Measurements from ENCODE around the gene GSTO2.

Gene GSTO2

DNA sequence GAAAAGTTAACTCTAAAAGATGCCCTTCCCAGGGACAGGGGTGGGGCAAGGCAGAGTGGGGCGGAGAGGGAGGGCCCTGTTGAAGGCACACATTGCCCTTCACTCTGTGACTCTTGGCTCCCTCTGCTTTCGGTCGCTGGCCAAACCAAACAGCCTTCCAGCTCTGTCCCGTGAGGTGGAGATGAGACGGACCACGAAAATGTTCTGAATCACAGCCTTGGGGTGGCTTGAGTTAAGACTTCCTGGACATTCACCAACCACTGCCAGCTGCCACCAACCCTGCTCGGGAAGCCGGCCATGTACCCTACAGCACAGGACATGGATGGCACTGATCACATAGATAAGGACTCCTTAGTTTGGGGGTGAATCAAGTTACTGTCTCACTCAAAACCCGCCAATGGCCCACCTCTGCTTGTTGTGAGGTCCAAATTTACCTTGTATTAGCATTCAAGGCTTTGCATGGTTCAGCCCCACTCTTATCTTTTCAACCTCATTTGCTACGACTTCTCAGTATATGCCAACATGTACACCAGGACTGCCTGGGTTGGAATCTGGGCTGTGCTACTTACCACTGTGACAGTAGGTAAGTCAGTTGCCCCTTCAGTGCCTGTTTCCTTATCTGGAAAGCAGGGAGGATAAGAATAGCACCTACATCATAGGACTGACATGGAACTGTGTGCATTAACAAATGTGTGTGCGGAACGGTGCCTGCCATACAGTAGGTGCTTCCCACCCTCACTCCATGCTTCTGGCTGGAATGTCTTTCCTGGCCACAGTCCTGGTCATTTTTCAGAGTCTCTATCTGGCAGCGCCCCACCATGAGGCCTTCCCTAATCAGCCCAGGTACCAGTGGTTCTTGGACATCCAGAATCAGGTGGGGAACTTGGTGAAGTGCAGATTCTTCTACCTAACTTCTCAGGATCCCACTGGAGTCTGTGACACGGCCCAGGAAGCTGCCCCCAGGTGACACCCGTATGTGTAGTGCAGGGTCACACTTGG is 41.3 kb downstream of the GSTO2 start:
- H3K4me1 ChIP-seq (ENCODE audit: insufficient read depth, low read length), result no peaks in the 10 kb centered on the region; the same call in 1 of the 2 replicates
- H3K36me3 ChIP-seq (ENCODE audit: insufficient read depth, low read length), result peaks cover 45% of the 10 kb centered on the region
- no peak overlapping the region for H3K4me3 ChIP-seq (ENCODE audit: low read length)
- WGBS, result 95% methylated on average over 15 of the region's 15 CpGs
- H3K27ac ChIP-seq (ENCODE audit: low read depth, low read length), result no peak overlapping the region
- H3K9me3 ChIP-seq (ENCODE audit: insufficient read depth, low read depth, low read length), result no peaks in the 10 kb centered on the region
- no peaks in the 10 kb centered on the region for H3K27me3 ChIP-seq (ENCODE audit: insufficient read depth, low read length)
- no peak overlapping the region for H3K9ac ChIP-seq (ENCODE audit: low read depth, low read length)

DNA sequence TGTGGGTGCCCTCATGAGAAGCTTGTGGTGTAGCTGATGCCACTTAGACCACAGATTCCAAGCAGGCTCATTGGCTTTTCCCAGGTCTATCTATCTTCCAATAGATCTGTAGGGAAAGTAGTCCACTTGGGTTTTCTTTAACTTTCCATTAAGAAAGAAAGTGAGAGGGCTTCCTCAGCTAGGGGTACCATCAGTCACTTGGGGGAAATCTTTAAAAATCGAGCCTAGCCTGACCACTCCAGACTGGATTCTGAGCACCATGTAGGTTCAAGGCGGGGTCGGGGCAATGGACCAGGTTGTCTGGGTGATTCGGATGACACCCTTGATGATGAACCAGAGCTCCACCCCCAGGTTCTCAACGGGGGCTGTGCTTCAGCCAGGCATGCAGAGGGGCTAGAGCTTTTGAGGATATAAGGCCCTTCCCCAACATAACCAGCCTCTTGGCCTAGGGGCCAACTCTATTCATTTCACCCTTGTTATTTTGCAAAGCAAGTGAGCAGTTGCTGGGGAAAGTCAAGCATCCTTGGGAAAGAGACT is 42.3 kb downstream of the GSTO2 start:
- Histone ChIP-seq H3K9me3 (ENCODE audit: insufficient read depth, low read depth, low read length) (no peaks in the 10 kb centered on the region), H3K4me1 (ENCODE audit: insufficient read depth, low read length) (no peaks in the 10 kb centered on the region), H3K27me3 (ENCODE audit: insufficient read depth, low read length) (no peaks in the 10 kb centered on the region), H3K36me3 (ENCODE audit: insufficient read depth, low read length) (peaks cover 53% of the 10 kb centered on the region), H3K27ac (ENCODE audit: low read depth, low read length) (no peak overlapping the region), H3K9ac (ENCODE audit: low read depth, low read length) (no peak overlapping the region), H3K4me3 (ENCODE audit: low read length) (no peak overlapping the region)
- WGBS, result 88% methylated on average over 5 of the region's 5 CpGs

DNA sequence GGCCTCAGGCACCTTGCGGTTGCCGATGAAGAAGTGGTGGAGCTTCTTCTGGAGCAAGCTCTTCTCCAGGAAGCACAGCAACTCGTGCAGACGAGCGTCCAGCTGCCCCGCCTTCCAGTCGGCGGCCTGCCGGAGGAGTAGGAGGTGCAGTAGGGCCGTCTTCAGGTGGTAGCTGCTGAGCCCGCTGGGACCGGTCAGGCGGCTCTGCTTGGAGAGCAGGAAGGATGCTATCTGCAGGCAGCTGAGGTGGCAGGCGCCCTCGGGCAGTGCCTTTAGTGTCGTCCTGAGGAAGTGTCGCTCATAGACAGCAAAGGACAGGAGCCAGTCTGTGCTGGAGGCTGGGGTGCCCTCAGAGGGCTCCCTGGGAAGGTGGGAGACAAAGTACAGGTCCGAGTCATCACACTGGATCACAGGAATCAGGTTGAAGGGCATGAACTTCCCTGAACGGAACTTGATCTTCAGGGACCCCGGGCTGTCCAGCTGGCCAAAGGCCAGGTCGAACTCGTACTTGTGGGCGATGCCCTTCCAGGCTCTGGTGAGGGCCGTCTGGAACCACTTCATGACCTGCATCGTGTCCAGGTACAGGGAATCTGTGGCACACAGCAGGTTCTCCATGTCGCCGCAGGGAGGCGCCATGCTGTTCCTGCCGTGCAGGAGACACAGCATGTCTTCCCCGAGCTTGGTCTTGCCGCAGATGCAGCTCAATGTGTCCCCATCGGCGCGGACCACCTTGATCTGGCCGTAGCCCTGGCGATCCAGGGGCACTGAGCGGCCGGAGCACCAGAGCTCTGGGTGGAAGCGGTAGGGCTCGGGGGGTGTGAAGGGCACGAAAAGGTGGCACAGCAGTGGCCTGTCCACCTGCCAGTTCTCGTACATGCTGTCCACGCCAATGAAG is 45.9 kb downstream of the GSTO2 start:
- Histone ChIP-seq H3K27me3 (ENCODE audit: insufficient read depth, low read length) (no peaks in the 10 kb centered on the region), H3K9me3 (ENCODE audit: insufficient read depth, low read depth, low read length) (no peaks in the 10 kb centered on the region), H3K9ac (ENCODE audit: low read depth, low read length) (no peak overlapping the region), H3K4me3 (ENCODE audit: low read length) (no peak overlapping the region), H3K4me1 (ENCODE audit: insufficient read depth, low read length) (peaks cover 20% of the 10 kb centered on the region), H3K27ac (ENCODE audit: low read depth, low read length) (no peak overlapping the region), H3K36me3 (ENCODE audit: insufficient read depth, low read length) (peaks cover 54% of the 10 kb centered on the region)
- 95% methylated on average over 43 of the region's 43 CpGs for WGBS

DNA sequence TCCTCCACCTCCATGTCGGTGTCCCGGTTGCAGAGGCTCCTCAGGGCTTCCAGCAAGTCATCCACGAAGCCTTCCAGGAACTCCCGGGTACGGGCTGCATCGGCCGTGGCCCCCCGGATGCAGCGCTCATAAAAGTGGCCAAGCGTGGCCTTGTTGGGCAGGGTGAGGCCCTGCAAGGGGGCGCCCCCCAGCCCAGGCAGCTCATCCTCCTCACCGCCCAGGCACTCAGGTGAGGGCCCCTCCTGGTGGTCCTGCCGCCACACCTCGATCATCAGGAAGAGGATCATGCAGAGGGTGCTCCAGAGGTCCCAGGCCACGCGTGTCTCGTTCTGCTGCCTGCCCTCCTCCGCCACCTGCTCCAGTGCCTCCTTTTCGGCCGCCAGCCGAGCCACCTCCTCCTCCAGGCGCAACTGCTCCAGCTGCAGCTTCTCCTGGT is 46.5 kb downstream of the GSTO2 start:
- H3K4me3 ChIP-seq (ENCODE audit: low read length), result no peak overlapping the region
- 96% methylated on average over 22 of the region's 22 CpGs for WGBS
- no peaks in the 10 kb centered on the region for H3K9me3 ChIP-seq (ENCODE audit: insufficient read depth, low read depth, low read length)
- peaks cover 51% of the 10 kb centered on the region for H3K36me3 ChIP-seq (ENCODE audit: insufficient read depth, low read length)
- H3K27ac ChIP-seq (ENCODE audit: low read depth, low read length), result no peak overlapping the region
- H3K27me3 ChIP-seq (ENCODE audit: insufficient read depth, low read length), result no peaks in the 10 kb centered on the region
- H3K9ac ChIP-seq (ENCODE audit: low read depth, low read length), result no peak overlapping the region
- H3K4me1 ChIP-seq (ENCODE audit: insufficient read depth, low read length), result peaks cover 25% of the 10 kb centered on the region

DNA sequence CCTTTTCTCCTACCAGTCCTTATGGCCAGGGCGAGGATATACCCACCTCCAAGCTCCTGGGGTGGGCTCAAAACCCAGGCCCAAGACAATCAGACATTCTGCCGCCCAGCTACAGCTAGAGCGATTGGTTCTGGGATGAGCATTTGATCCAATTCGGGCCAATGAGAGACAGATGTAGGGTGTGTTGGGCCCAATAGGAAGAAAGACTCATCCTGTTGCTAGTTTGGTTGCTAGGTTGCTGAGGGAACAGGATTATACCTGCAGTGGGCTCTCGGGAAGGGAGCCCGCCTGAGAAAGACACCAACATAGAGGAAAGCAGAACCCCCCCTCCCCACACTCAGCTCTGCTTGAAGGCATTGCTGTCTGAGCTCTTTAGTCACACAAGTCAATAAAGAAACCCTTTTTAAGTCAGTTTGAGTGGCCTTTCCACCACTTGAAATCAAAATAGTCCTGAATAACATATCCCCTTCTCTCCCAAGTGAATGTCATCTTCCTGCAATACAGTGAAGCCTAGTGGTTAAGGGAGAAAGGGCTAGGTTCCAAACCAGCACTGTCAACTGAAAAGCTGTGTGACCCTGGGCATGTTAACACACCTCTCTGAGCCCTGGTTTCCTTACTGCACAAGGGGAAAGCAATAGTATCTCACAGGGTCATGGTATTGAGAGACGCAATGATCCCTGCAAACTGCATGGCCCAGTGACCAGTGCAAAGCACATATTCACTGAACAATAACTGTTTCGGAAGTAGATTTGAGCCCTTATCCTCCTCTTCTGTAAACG is 47.5 kb downstream of the GSTO2 start:
- Histone ChIP-seq H3K36me3 (ENCODE audit: insufficient read depth, low read length) (peaks cover 44% of the 10 kb centered on the region), H3K9me3 (ENCODE audit: insufficient read depth, low read depth, low read length) (no peaks in the 10 kb centered on the region), H3K27me3 (ENCODE audit: insufficient read depth, low read length) (no peaks in the 10 kb centered on the region), H3K9ac (ENCODE audit: low read depth, low read length) (no peak overlapping the region), H3K4me1 (ENCODE audit: insufficient read depth, low read length) (peaks cover 26% of the 10 kb centered on the region), H3K4me3 (ENCODE audit: low read length) (no peak overlapping the region), H3K27ac (ENCODE audit: low read depth, low read length) (no peak overlapping the region)
- 90% methylated on average over 9 of the region's 9 CpGs for WGBS

DNA sequence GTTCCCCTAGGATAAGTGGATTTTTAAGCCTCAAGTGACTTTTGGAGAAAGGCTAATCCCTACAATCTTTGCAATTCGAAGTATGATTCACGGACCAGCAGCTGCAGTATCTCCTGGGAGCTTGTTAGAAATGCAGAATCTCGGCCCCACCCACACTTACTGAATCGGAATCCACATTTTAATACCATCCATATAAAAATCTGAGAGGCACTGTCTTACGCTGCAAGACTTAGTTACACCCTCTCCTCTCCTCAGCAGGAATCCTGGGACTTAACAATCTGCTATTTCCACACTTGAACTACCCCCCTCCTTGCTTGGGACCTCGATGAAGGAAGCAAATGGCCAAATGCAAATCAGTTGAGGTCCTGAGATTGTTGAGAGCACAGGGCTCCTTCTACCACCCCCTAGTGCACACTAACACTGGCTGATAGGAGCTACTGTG is 48.3 kb downstream of the GSTO2 start:
- WGBS, result 38% methylated on average over 6 of the region's 6 CpGs
- Histone ChIP-seq H3K4me3 (ENCODE audit: low read length) (no peak overlapping the region), H3K36me3 (ENCODE audit: insufficient read depth, low read length) (peaks cover 39% of the 10 kb centered on the region), H3K4me1 (ENCODE audit: insufficient read depth, low read length) (peaks cover 33% of the 10 kb centered on the region), H3K27me3 (ENCODE audit: insufficient read depth, low read length) (no peaks in the 10 kb centered on the region), H3K27ac (ENCODE audit: low read depth, low read length) (no peak overlapping the region), H3K9ac (ENCODE audit: low read depth, low read length) (no peak overlapping the region), H3K9me3 (ENCODE audit: insufficient read depth, low read depth, low read length) (no peaks in the 10 kb centered on the region)

DNA sequence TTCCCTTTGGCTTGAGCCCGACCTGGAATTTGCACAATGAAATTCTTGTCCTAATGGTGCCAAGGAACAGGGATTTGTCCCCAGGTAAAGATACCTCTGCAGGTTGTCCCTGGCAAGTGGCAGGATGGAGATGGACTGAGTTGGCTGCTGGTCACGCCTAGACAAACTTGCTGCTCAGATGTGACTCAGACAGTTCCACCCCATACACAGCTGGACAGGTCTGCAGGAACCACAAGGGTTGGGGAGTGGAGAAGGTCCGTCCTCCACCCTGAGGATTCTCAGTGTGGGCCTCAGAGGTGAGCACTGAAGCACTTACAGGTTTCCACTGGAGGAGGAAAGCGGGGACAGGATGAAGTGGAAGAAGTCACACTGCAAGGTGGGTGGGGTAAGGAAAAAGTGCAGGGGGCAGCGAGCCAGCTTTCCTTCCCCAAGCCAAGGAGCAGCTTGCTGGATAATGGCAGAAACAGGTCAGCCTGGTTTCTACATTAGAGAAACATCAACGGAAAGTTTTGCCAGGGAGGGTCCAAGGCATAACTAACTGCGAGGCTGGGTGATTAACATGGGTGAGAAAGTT is 48.8 kb downstream of the GSTO2 start:
- peaks cover 39% of the 10 kb centered on the region for H3K4me1 ChIP-seq (ENCODE audit: insufficient read depth, low read length)
- H3K9me3 ChIP-seq (ENCODE audit: insufficient read depth, low read depth, low read length), result no peaks in the 10 kb centered on the region
- H3K27me3 ChIP-seq (ENCODE audit: insufficient read depth, low read length), result no peaks in the 10 kb centered on the region
- no peak overlapping the region for H3K4me3 ChIP-seq (ENCODE audit: low read length)
- H3K27ac ChIP-seq (ENCODE audit: low read depth, low read length), result no peak overlapping the region
- 87% methylated on average over 7 of the region's 7 CpGs for WGBS
- peaks cover 34% of the 10 kb centered on the region for H3K36me3 ChIP-seq (ENCODE audit: insufficient read depth, low read length)
- H3K9ac ChIP-seq (ENCODE audit: low read depth, low read length), result no peak overlapping the region

DNA sequence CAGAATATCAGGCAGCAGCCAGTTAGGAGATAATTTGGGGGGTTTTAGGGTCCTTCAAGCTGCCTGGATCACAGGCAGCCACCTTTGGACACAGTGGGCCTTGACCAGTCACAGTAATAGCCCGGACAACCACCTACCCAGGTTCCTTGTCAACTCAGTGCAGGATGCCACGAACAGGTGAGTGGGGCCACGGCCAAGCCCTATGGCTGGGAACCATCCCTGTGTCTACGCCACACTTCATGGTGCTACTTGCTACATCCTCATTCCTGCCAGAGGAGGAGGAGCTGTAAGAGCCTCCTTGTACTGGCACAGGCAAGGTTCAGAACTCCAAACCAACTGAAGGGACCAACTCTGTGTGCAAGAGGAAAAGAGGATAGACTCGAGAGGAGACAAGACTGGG is 49.3 kb downstream of the GSTO2 start:
- Histone ChIP-seq H3K4me3 (ENCODE audit: low read length) (no peak overlapping the region), H3K9me3 (ENCODE audit: insufficient read depth, low read depth, low read length) (no peaks in the 10 kb centered on the region), H3K36me3 (ENCODE audit: insufficient read depth, low read length) (peaks cover 29% of the 10 kb centered on the region), H3K27me3 (ENCODE audit: insufficient read depth, low read length) (no peaks in the 10 kb centered on the region), H3K4me1 (ENCODE audit: insufficient read depth, low read length) (peaks cover 43% of the 10 kb centered on the region), H3K27ac (ENCODE audit: low read depth, low read length) (no peak overlapping the region), H3K9ac (ENCODE audit: low read depth, low read length) (no peak overlapping the region)
- WGBS, result 94% methylated on average over 5 of the region's 5 CpGs

DNA sequence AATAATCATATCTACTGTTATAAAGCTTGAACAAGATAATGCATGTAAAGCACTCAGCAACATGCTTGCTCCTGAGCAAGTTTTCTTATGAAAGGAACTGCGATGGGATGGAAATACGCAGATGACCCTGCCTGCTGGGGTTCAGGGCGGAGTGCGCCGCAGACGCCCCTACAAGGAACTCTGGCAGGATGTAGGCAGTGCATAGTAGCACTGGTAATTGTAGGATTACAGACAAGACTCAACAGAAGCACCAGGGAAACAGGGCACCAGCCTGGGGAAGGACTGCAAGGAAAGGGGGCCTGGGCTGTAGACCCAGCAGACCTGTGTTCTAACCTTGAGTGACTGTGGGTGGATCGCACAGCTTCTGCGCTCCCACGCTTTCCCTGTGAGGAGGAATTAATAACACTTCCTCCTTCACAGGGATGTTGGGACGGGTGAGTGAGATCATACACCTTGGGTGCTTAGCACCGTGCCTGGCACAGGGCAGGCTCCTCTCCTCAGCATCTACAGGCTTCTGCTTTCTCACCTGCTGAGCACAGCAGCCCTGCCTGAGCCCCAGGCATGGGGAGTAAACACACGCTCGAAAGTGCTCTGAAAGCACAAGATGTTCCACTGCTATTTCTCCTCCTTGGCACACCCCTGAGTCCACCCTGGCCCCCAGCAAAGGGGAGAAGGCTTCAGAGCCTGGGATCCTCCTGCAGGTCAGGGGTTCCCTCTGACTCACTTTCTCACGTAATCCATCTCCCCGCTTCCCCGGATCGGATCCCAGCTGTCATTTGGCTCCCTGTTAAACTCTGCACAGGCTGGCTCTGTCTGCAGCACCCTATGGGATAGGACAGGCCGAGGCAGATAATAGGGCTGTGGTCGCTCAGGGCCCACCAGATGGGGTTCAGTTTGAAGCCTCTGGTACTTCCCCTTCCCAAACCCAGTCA is 50.1 kb downstream of the GSTO2 start:
- H3K4me1 ChIP-seq (ENCODE audit: insufficient read depth, low read length), result peaks cover 47% of the 10 kb centered on the region
- H3K4me3 ChIP-seq (ENCODE audit: low read length), result no peak overlapping the region
- no peaks in the 10 kb centered on the region for H3K9me3 ChIP-seq (ENCODE audit: insufficient read depth, low read depth, low read length)
- no peak overlapping the region for H3K27ac ChIP-seq (ENCODE audit: low read depth, low read length)
- no peak overlapping the region for H3K9ac ChIP-seq (ENCODE audit: low read depth, low read length)
- 91% methylated on average over 17 of the region's 19 CpGs for WGBS
- H3K36me3 ChIP-seq (ENCODE audit: insufficient read depth, low read length), result peaks cover 21% of the 10 kb centered on the region
- H3K27me3 ChIP-seq (ENCODE audit: insufficient read depth, low read length), result no peaks in the 10 kb centered on the region

Measured in HUES64 (cell line).